HG03280 (cell line): ENCODE measurements around the gene SPEM3.
"Not testable (repeated sequence)": the region's sequence is repeated elsewhere in the genome, so short reads cannot be mapped to it uniquely, and the experiment has no call there.

Experiments
- ATAC-seq: cut with Tn5 transposase; IDR thresholded peaks from one replicate; pipeline ENCODE4 v1.9.1; 2021; ENCODE audit warnings: mild to moderate bottlenecking, moderate library complexity; ENCODE audit not compliant: unreplicated experiment

The SPEM3 gene

DNA sequence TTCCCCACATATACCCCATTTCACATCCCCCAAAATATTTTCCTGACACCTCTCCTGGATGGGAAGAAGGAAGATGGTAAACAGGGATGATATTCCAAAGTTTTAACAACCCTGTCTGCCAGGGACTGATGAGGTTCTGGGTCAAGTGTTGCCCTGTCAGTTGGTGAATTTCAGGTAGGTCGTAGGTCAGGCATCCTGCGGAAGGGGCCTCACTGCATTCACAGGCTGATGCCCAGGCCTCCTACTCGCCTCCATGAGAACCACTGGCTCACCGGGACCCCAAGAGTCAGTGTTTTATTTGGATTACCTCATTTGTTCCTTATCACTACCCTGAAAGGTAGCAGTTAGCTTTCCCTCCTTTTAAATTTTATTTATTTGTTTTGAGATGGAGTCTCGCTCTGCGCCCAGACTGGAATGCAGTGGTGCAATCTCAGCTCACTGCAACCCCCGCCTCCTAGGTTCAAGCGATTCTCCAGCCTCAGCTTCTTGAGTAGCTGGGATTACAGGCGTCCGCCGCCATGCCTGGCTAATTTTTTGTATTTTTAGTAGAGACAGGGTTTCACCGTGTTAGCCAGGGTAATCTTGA is 40.2 kb downstream of the SPEM3 start:
- no peak for ATAC-seq

GRCh38 chr17:7469843-7470242 is 41.2 kb downstream of the SPEM3 start:
- ATAC-seq: not testable (repeated sequence)

- not testable (repeated sequence) for ATAC-seq
Observed at GRCh38 chr17:7470457-7470973, 41.9 kb downstream of the SPEM3 start.

DNA sequence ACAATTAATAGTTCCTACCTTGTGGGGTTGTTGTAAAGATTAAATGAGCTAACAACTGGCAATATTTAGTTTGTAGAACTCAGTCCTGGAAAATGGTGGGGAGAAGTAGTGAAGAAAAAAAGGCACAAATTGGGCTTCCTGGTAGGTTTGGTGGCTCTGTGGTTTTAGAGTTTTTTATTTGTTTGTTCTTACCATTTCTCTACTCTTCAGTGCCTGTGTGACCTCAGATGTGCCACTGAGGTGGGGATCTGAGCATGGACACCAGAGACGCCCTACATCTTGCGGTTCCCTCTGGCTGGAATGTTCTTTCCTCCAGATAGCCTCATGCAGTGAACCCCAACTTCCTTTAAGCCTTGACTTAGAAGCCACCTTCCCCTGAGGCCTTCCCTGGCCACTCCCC is 43.1 kb downstream of the SPEM3 start:
- no peak for ATAC-seq

- not testable (repeated sequence) for ATAC-seq
Observed at GRCh38 chr17:7474767-7475166, 46.1 kb downstream of the SPEM3 start.

DNA sequence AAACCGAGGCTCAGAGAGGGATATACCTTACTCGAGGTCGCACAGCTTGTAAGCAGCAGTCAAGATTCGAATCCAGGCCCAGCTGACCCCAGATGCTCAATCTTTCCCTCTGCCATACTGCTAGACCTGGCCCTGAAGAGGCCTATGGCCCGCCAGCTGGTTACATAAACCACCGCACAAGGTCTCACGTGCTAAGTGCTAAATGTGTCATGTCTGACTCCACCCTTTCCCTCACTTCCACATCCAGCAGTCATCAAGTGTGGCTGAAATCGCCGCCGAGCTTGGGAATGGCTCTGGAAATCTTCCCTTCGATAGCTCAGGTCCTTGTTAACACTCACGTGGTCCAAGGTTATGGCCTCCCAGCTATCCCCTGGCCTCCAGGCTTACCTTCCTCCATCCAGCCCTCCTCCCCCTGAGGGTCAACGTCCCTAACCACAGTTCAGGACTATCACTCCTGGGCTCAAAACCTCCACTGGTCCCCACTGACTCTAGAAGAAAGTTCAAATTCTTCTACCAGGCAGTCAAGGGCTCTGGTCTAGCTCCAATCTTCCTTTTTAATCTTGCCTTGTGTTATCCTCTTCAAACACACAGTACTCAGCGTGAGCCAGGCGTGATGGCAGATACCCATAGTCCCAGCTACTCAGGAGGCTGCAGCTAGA is 47.2 kb downstream of the SPEM3 start:
- no peak for ATAC-seq

DNA sequence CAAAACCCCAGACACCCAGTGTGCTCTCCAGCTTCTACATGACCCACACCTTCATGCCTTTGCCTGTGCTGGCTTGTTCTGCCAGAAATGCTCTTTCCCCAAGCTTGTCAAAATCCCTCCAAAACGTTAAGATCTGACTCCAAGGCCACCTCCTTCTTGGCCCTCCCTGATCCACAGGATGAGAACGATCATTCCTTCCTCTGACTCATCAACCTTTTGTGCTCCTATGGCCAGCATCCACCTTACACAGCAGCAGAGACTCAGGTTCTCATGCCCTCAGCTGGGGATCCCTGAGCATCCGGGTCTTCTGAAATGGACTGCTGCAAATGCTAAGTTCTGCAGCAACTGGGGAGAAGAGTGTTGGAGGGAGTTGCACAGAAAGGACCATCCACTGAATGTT is 47.8 kb downstream of the SPEM3 start:
- ATAC-seq: no peak

DNA sequence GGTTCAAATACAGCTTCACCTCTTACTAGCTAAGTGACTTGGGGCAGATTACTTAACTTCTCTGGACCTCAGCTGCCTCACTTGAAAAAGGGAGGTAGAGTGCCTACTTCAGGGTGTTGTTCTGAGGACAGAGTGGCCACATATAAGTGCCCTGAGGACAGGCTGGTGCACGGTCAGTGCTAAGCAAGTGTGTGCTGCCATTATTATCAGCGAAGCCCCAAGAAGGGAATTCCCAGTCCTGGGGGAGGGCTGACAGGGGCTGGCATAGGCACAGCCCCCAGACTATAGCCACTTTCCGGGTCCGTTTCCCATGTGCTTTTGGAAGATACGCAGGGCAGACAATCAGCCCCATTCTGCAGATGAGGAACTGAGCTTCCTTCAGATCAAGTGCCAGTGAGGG is 48.3 kb downstream of the SPEM3 start:
- ATAC-seq: no peak

GRCh38 chr17:7477392-7478275 is 49.0 kb downstream of the SPEM3 start:
- ATAC-seq: no peak

- no peak for ATAC-seq
Observed at GRCh38 chr17:7478276-7479212, 49.9 kb downstream of the SPEM3 start.

DNA sequence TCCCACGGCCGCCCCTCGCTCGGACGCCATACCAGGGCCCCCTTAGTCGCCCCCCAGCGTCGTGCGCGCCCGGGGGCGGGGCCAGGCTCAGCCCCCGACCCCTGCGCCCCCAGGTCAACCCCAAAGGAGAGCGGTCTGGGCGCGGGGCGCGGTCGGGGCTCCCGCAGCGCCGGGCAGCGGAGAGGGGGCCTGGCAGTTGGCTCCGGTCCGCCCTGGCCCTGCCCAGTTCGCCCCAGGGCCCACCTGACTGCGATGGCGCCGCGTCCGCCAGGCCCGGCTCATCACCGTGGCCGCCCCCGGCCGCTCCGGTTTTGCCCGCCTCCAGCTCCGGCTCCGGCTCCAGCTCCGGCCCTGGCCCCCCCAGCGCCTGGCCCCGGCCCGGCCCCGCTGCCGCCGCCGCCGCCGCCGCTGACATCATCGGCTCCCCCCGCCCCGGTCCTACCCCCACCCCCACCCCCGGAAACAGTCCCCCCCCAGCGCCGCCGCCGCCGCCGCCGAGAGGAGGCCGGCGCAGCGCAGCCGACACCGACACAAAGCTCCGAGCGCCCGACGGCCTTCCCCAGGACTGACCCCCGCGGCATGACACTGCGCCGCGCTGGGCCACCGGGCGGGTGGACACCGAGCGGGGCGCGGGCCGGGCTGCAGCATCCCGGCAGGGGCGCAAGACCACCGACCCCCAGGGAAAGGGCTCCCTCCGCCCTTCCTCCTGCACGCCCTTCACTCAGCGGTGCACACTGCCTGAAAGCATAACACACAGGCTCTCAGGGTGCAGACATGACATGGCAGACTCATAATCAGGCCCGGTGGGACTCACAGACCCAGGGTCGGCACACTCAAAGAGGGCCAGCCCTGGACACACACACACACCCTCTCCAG is 50.8 kb downstream of the SPEM3 start, which contains the start of gene ZBTB4:
ZBTB4 (minus strand) TSS at position 419 of the 876 bp plus-strand sequence. CDS start 12,830 bp downstream, outside the sequence.
- no peak for ATAC-seq

- ATAC-seq: no peak
Observed at GRCh38 chr17:7480089-7480384, 51.4 kb downstream of the SPEM3 start.

GRCh38 chr17:7481275-7481674 is 52.6 kb downstream of the SPEM3 start, which contains the start of gene SLC35G6:
TSS of gene SLC35G6 (plus strand) at chr17:7481446. CDS start at chr17:7481517, 71 bp downstream.
- not testable (repeated sequence) for ATAC-seq

- ATAC-seq: not testable (repeated sequence)
Observed at GRCh38 chr17:7481842-7482741, 53.4 kb downstream of the SPEM3 start.
